IMR-90 (cell line): ENCODE data around the gene LAIR2. TPM values are rescaled to one million over a fixed set of nuclear protein-coding genes. Genes with fewer than 3 reads are reported as not detected.

Experiments
- ATAC-seq: fragments of 200-7000 bp; cut with Tn5 transposase; 2 replicates; pipeline ENCODE4 v1.9.1; 2020; ENCODE audit warnings: low read depth, mild to moderate bottlenecking, moderate library complexity
- BruUV-seq: library from RNA; stranded (reverse); fragments of 400-500 nt; replicated peaks from 2 replicates; lab custom pipeline; 2021; lab: Mats Ljungman, UMichigan
- CTCF ChIA-PET: fragments of 300-600 bp; formaldehyde crosslinking; extraction: SDS; loops from one replicate; lab custom pipeline; 2021; ENCODE audit warnings: antibody characterized with exemption; lab: Yijun Ruan, JAX
- POLR2A ChIA-PET: fragments of 300-600 bp; sonication (Branson Sonifier 250); formaldehyde crosslinking; loops from one replicate; lab custom pipeline; 2022; ENCODE audit warnings: antibody characterized with exemption; ENCODE audit not compliant: unreplicated experiment; lab: Charles Lee
- DNase-seq: peaks from one replicate; pipeline ENCODE4 v3.0.0; 2013
- H2AFZ ChIP-seq: replicated peaks from 2 replicates; pipeline ENCODE3; 2013; ENCODE audit warnings: low read length, mild to moderate bottlenecking; ENCODE audit not compliant: poor library complexity
- H2AK5ac ChIP-seq: 2 replicates; pipeline ENCODE4 v1.6.1; 2013; ENCODE audit warnings: low read depth, low read length, inconsistent platforms
- H2AK9ac ChIP-seq: replicated peaks from 2 replicates; pipeline ENCODE3; 2013; ENCODE audit warnings: mild to moderate bottlenecking, low read depth, low read length, moderate library complexity; ENCODE audit not compliant: poor library complexity
- H2BK120ac ChIP-seq: 2 replicates; pipeline ENCODE4 v1.6.1; 2013; ENCODE audit warnings: low read depth, low read length, inconsistent platforms
- H2BK15ac ChIP-seq: 3 replicates; pipeline ENCODE4 v1.6.1; 2013; ENCODE audit warnings: low read depth, low read length, inconsistent platforms
- H2BK20ac ChIP-seq: 2 replicates; pipeline ENCODE4 v1.6.1; 2013; ENCODE audit warnings: low read depth, mild to moderate bottlenecking, inconsistent platforms, low read length, moderate library complexity
- H2BK5ac ChIP-seq: 2 replicates; pipeline ENCODE4 v1.6.1; 2013; ENCODE audit warnings: mild to moderate bottlenecking, low read depth, low read length, inconsistent platforms; ENCODE audit not compliant: poor library complexity, severe bottlenecking
- H3K14ac ChIP-seq: replicated peaks from 2 replicates; pipeline ENCODE4 v1.6.1; 2013; ENCODE audit warnings: low read depth, low read length, inconsistent platforms
- H3K18ac ChIP-seq: 2 replicates; pipeline ENCODE4 v1.6.1; 2013; ENCODE audit warnings: low read depth, low read length, control low read depth
- H3K23ac ChIP-seq: 2 replicates; pipeline ENCODE4 v1.6.1; 2013; ENCODE audit warnings: low read depth, low read length, inconsistent platforms
- H3K27ac ChIP-seq: 2 replicates; pipeline ENCODE4 v1.5.1; 2013; ENCODE audit warnings: mild to moderate bottlenecking, control low read depth, low read length; ENCODE audit not compliant: insufficient read depth
- H3K27me3 ChIP-seq: 2 replicates; pipeline ENCODE4 v1.6.1; 2013; ENCODE audit warnings: low read length; ENCODE audit not compliant: control insufficient read depth, insufficient read depth
- H3K36me3 ChIP-seq: 2 replicates; pipeline ENCODE4 v1.6.1; 2013; ENCODE audit warnings: low read length, mixed read lengths; ENCODE audit not compliant: control insufficient read depth, insufficient read depth
- H3K4ac ChIP-seq: 2 replicates; pipeline ENCODE4 v1.6.1; 2013; ENCODE audit warnings: low read depth, low read length, inconsistent platforms
- H3K4me1 ChIP-seq: 2 replicates; pipeline ENCODE4 v1.6.1; 2013; ENCODE audit warnings: low read length, mixed read lengths; ENCODE audit not compliant: control insufficient read depth, insufficient read depth
- H3K4me2 ChIP-seq: 2 replicates; pipeline ENCODE4 v1.6.1; 2013; ENCODE audit warnings: low read depth, mild to moderate bottlenecking, control low read depth, low read length, moderate library complexity
- H3K4me3 ChIP-seq: 2 replicates; pipeline ENCODE4 v1.5.1; 2013; ENCODE audit warnings: low read depth, mild to moderate bottlenecking, control low read depth, low read length, moderate library complexity; ENCODE audit not compliant: insufficient read depth
- H3K56ac ChIP-seq: 2 replicates; pipeline ENCODE4 v1.6.1; 2013; ENCODE audit warnings: low read length, inconsistent platforms; ENCODE audit not compliant: insufficient read depth; ENCODE audit errors: extremely low read depth
- H3K79me1 ChIP-seq, 2 experiments: 2 replicates each; pipeline ENCODE4 v1.6.1; 2013; ENCODE audit warnings: low read length in 2 of 2, inconsistent platforms in 1 of 2, low read depth in 1 of 2
- H3K9ac ChIP-seq: 2 replicates; pipeline ENCODE4 v1.6.1; 2013; ENCODE audit warnings: low read depth, low read length, control low read depth
- H3K9me1 ChIP-seq: 2 replicates; pipeline ENCODE4 v1.6.1; 2013; ENCODE audit warnings: low read length, inconsistent platforms; ENCODE audit not compliant: insufficient read depth
- H3K9me3 ChIP-seq: 2 replicates; pipeline ENCODE4 v1.6.1; 2013; ENCODE audit warnings: low read length; ENCODE audit not compliant: control insufficient read depth, insufficient read depth
- H4K20me1 ChIP-seq: 2 replicates; pipeline ENCODE4 v1.6.1; 2013; ENCODE audit warnings: low read length, inconsistent platforms; ENCODE audit not compliant: insufficient read depth
- H4K5ac ChIP-seq: 2 replicates; pipeline ENCODE4 v1.6.1; 2013; ENCODE audit warnings: mild to moderate bottlenecking, low read depth, low read length, control low read depth
- H4K8ac ChIP-seq, 2 experiments: 2 replicates each; pipeline ENCODE4 v1.6.1; 2013; ENCODE audit warnings: low read depth in 2 of 2, low read length in 2 of 2, control low read depth in 1 of 2, inconsistent platforms in 1 of 2
- H4K91ac ChIP-seq: 2 replicates; pipeline ENCODE4 v1.6.1; 2013; ENCODE audit warnings: low read depth, low read length, inconsistent platforms; ENCODE audit not compliant: insufficient read depth
- BHLHE40 ChIP-seq: fragments of 150-350 bp; IDR thresholded peaks from 2 replicates; pipeline ENCODE4 v1.6.1; 2016; ENCODE audit warnings: mild to moderate bottlenecking, low read depth, low read length
- CEBPB ChIP-seq: IDR thresholded peaks from 2 replicates; pipeline ENCODE4 v1.6.1; 2012; ENCODE audit warnings: low read depth, low read length, improper control_type of control experiment
- CHD1 ChIP-seq: IDR thresholded peaks from 2 replicates; pipeline ENCODE4 v1.6.1; 2012; ENCODE audit warnings: low read depth, low read length, improper control_type of control experiment
- CTCF ChIP-seq: conservative IDR thresholded peaks from 2 replicates; pipeline ENCODE4 v1.5.1; 2012; ENCODE audit warnings: mild to moderate bottlenecking, low read depth, low read length, improper control_type of control experiment
- ELK1 ChIP-seq: fragments of 150-350 bp; IDR thresholded peaks from 2 replicates; pipeline ENCODE4 v1.6.1; 2016; ENCODE audit warnings: low read depth, mild to moderate bottlenecking, low read length, moderate library complexity, borderline replicate concordance
- FOS ChIP-seq: fragments of 150-350 bp; IDR thresholded peaks from 2 replicates; pipeline ENCODE4 v1.6.1; 2016; ENCODE audit warnings: low read depth, low read length
- MAFK ChIP-seq: IDR thresholded peaks from 2 replicates; pipeline ENCODE4 v1.6.1; 2012; ENCODE audit warnings: low read depth, low read length, improper control_type of control experiment
- MXI1 ChIP-seq: IDR thresholded peaks from 2 replicates; pipeline ENCODE4 v1.6.1; 2012; ENCODE audit warnings: low read depth, mild to moderate bottlenecking, low read length, moderate library complexity, borderline replicate concordance
- NFE2L2 ChIP-seq: fragments of 150-350 bp; IDR thresholded peaks from 2 replicates; pipeline ENCODE4 v1.6.1; 2016; ENCODE audit warnings: low read depth, mild to moderate bottlenecking, low read length
- POLR2A ChIP-seq: IDR thresholded peaks from 2 replicates; pipeline ENCODE4 v1.6.1; 2012; ENCODE audit warnings: mild to moderate bottlenecking, low read depth, low read length
- RAD21 ChIP-seq: IDR thresholded peaks from 2 replicates; pipeline ENCODE4 v1.6.1; 2012; ENCODE audit warnings: low read length, improper control_type of control experiment
- RFX5 ChIP-seq: IDR thresholded peaks from 2 replicates; pipeline ENCODE4 v1.8.0; 2012; ENCODE audit warnings: low read depth, mild to moderate bottlenecking, low read length, moderate library complexity
- SMC3 ChIP-seq: fragments of 150-350 bp; IDR thresholded peaks from 2 replicates; pipeline ENCODE4 v1.6.1; 2016; ENCODE audit warnings: low read depth, mild to moderate bottlenecking, antibody characterized with exemption, low read length, moderate library complexity
- USF2 ChIP-seq: fragments of 150-350 bp; IDR thresholded peaks from 2 replicates; pipeline ENCODE4 v1.6.1; 2017; ENCODE audit warnings: mild to moderate bottlenecking, antibody characterized with exemption, low read length, low read depth
- WGBS, 2 experiments: methylation state at CpG; one replicate each; pipeline versions ENCODE4 v1.1.5 to v1.1.7; 2013; ENCODE audit warnings: missing lambda C conversion rate in 2 of 2; ENCODE audit not compliant: insufficient read length in 1 of 2; ENCODE audit errors: extremely low coverage in 2 of 2; 5-methylcytosine and 5-hydroxymethylcytosine counted together
- dilution Hi-C: fragments of 300-500 bp; cut with HindIII; formaldehyde crosslinking; loops from one replicate; pipeline ENCODE4 v1.14.3; 2018; ENCODE audit warnings: low sequenced_read_pairs; ENCODE audit not compliant: unreplicated experiment
- in situ Hi-C: fragments of 300-500 bp; cut with MboI; formaldehyde crosslinking; loops from 3 replicates; pipeline ENCODE4 v1.14.3; 2019; ENCODE audit warnings: low sequenced_read_pairs, inconsistent platforms, mixed read lengths
- intact Hi-C: fragments of 100-400 bp; cut with micrococcal nuclease; formaldehyde crosslinking; loops from 2 replicates; pipeline ENCODE4 v1.10.0; 2022
- polyA plus RNA-seq, 3 experiments: library from polyadenylated mRNA; depleted of rRNA; stranded (reverse); fragments of >200 nt; gene quantifications; 2 replicates each; pipeline ENCODE4 v1.2.3, GENCODE V29; 2012; ENCODE audit warnings: low replicate concordance in 1 of 3
- total RNA-seq: library from RNA; depleted of rRNA; stranded (reverse); fragments of >200 nt; gene quantifications from 2 replicates; pipeline ENCODE4 v1.2.3, GENCODE V29; 2012

LAIR2 gene
- total and polyA plus RNA-seq, 2 of the 4 experiments (the other 2 are of a cell fraction) = not detected

GRCh38 chr19:54533476-54533875, 30.8 kb downstream of the LAIR2 start:
- H4K91ac ChIP-seq = no peak overlapping the region
- TF ChIP-seq MAFK (no peak), CTCF (no peak), POLR2A (no peak), CHD1 (no peak), ELK1 (no peak), CEBPB (no peak), BHLHE40 (no peak), RAD21 (no peak), MXI1 (no peak), USF2 (no peak), RFX5 (no peak), NFE2L2 (no peak), SMC3 (no peak), FOS (no peak)
- H3K4me1 ChIP-seq = no peaks in the 10 kb centered on the region
- intact Hi-C loops = no loop called here
- DNase-seq (no peak), ATAC-seq (no peak)
- H3K27ac ChIP-seq = no peak overlapping the region
- no peak overlapping the region for H3K4me2 ChIP-seq
- dilution Hi-C loops = no loop called here
- no peak overlapping the region for H3K4me3 ChIP-seq
- H3K9me3 ChIP-seq = peaks cover 22% of the 10 kb centered on the region
- H2AK5ac ChIP-seq = no peak overlapping the region
- H3K14ac ChIP-seq = no peak overlapping the region
- H2BK15ac ChIP-seq = no peak overlapping the region
- no TSS peak for BruUV-seq
- H3K79me1 ChIP-seq = no peaks in the 10 kb centered on the region
- WGBS, 2 experiments = 21% methylated on average over 2 of the region's 8 CpGs; no CpG with 5 or more reads in 1 of the 2 experiments
- H4K20me1 ChIP-seq = no peaks in the 10 kb centered on the region
- CTCF ChIA-PET = no interaction called here
- H2BK120ac ChIP-seq = no peak overlapping the region
- no peak overlapping the region for H3K23ac ChIP-seq
- H3K36me3 ChIP-seq = no peaks in the 10 kb centered on the region
- H4K5ac ChIP-seq = no peak overlapping the region
- no peak overlapping the region for H2BK20ac ChIP-seq
- in situ Hi-C loops = no loop called here
- H3K27me3 ChIP-seq = no peaks in the 10 kb centered on the region
- no peak overlapping the region for H3K56ac ChIP-seq
- H3K18ac ChIP-seq = no peak overlapping the region
- H2AFZ ChIP-seq = no peak overlapping the region
- H2BK5ac ChIP-seq = no peak overlapping the region
- H3K4ac ChIP-seq = no peak overlapping the region
- no peak overlapping the region for H4K8ac ChIP-seq
- H3K9ac ChIP-seq = no peak overlapping the region
- H2AK9ac ChIP-seq = no peak overlapping the region
- no peaks in the 10 kb centered on the region for H3K9me1 ChIP-seq
- POLR2A ChIA-PET = no interaction called here
